Thyroid gland (tissue), 4 donors: Measurements from ENCODE around the gene ADARB1.

ENCODE experiments used
- CTCF ChIP-seq, 6 experiments: fragments of 200-600 bp in 3 of 6; fragments of 450-650 bp in 3 of 6; sonication (generic) in 3 of 6; IDR thresholded peaks; one replicate each; pipeline ENCODE4 v1.5.1; 2016 to 2019; ENCODE audit warnings: antibody characterized with exemption in 6 of 6, mild to moderate bottlenecking in 2 of 6, inconsistent platforms in 1 of 6, moderate library complexity in 1 of 6
- POLR2A ChIP-seq, 2 donors: fragments of 450-650 bp; IDR thresholded peaks; one replicate each; pipeline ENCODE4 v1.6.1; 2017; ENCODE audit warnings: antibody characterized with exemption in 2 of 2, mild to moderate bottlenecking in 2 of 2, moderate library complexity in 1 of 2

- TF ChIP-seq CTCF (IDR thresholded peaks at IDR 0.05), result no peak
- no peak for TF ChIP-seq POLR2A (IDR thresholded peaks at IDR 0.05)
Observed at GRCh38 chr21:45124596-45124995, 50.2 kb downstream of the ADARB1 start.
